HAP-1 (cell line): ENCODE results near the gene HOXA13.
A peak's percentile ranks its signal among the peaks of the same experiment; 100 is the strongest.

Experiments
- DNase-seq, 2 experiments: peaks; one replicate each; pipeline ENCODE4 v3.0.0-alpha.2; 2016 to 2020; ENCODE audit warnings: low spot score in 2 of 2
- H3K27me3 ChIP-seq: fragments of 250-450 bp; sonication (Bioruptor Pico); 2 replicates; pipeline ENCODE4 v1.5.1; 2020; ENCODE audit warnings: low read depth, mild to moderate bottlenecking, moderate library complexity
- H3K36me3 ChIP-seq: fragments of 250-450 bp; sonication (Bioruptor Pico); replicated peaks from 2 replicates; pipeline ENCODE4 v1.5.1; 2020; ENCODE audit warnings: mild to moderate bottlenecking
- H3K4me1 ChIP-seq: fragments of 250-450 bp; sonication (Bioruptor Pico); 2 replicates; pipeline ENCODE4 v1.5.1; 2020; ENCODE audit warnings: mild to moderate bottlenecking
- H3K4me3 ChIP-seq: fragments of 250-450 bp; sonication (Bioruptor Pico); 2 replicates; pipeline ENCODE4 v1.5.1; 2020; ENCODE audit warnings: mild to moderate bottlenecking, moderate library complexity
- H3K9me3 ChIP-seq: fragments of 250-450 bp; sonication (Bioruptor Pico); 2 replicates; pipeline ENCODE4 v1.5.1; 2020; ENCODE audit warnings: mild to moderate bottlenecking, moderate library complexity
- in situ Hi-C: fragments of 300-500 bp; cut with MboI; formaldehyde crosslinking; loops from 3 replicates; pipeline ENCODE4 v1.14.3; 2020; ENCODE audit warnings: low sequenced_read_pairs, inconsistent platforms, mixed read lengths

Gene HOXA13

GRCh38 chr7:27166531-27167505 is 33.1 kb downstream of the HOXA13 start:
- DNase-seq, result peak; percentile 73 to 76
- Histone ChIP-seq H3K36me3 (peaks cover 52% of the 10 kb centered on the region), H3K9me3 (no peaks in the 10 kb centered on the region), H3K4me3 (peak overlapping the region; percentile 70), H3K27me3 (no peaks in the 10 kb centered on the region), H3K4me1 (peaks cover 3% of the 10 kb centered on the region; the same call in 1 of the 2 replicates)
- in situ Hi-C loops, result loop anchor here (25.0 kb wide), 1 partner anchor 955 kb away; the partner anchor contains the start of genes CBX3 and HNRNPA2B1

- peaks cover 48% of the 10 kb centered on the region for H3K36me3 ChIP-seq
- H3K4me1 ChIP-seq, result 0 out of 2 replicates have a peak, but pooled peaks cover 3% of the 10 kb centered on the region
- no peaks in the 10 kb centered on the region for H3K27me3 ChIP-seq
- H3K9me3 ChIP-seq, result no peaks in the 10 kb centered on the region
- DNase-seq, result peak; percentile 73 to 76
- peak overlapping the region; percentile 70 for H3K4me3 ChIP-seq
- in situ Hi-C loops, result loop anchor here (25.0 kb wide), 1 partner anchor 954 kb away; the partner anchor contains the start of genes CBX3 and HNRNPA2B1
Observed at GRCh38 chr7:27165996-27166530, 33.8 kb downstream of the HOXA13 start.

- Histone ChIP-seq H3K27me3 (no peaks in the 10 kb centered on the region), H3K4me1 (0 out of 2 replicates have a peak, but pooled peaks cover 3% of the 10 kb centered on the region), H3K4me3 (peak within 1 kb of the TSS; percentile 70), H3K36me3 (peaks cover 48% of the 10 kb centered on the region), H3K9me3 (no peaks in the 10 kb centered on the region)
- DNase-seq, result peak; percentile 91 to 94
- in situ Hi-C loops, result loop anchor here (25.0 kb wide), 1 partner anchor 953 kb away; the partner anchor contains the start of genes CBX3 and HNRNPA2B1
Observed at GRCh38 chr7:27165089-27165995, 34.5 kb downstream of the HOXA13 start, which contains the start of gene HOXA9. TSS of gene HOXA9 (minus strand) at chr7:27165537. CDS start at chr7:27165457, 80 bp downstream.

GRCh38 chr7:27164367-27165088 is 35.4 kb downstream of the HOXA13 start:
- H3K27me3 ChIP-seq, result no peaks in the 10 kb centered on the region

GRCh38 chr7:27164045-27164366 is 35.9 kb downstream of the HOXA13 start:
- H3K9me3 ChIP-seq, result no peaks in the 10 kb centered on the region
- no peak for DNase-seq
- H3K4me3 ChIP-seq, result peak overlapping the region; percentile 70
- H3K4me1 ChIP-seq, result peaks cover 14% of the 10 kb centered on the region
- peaks cover 42% of the 10 kb centered on the region for H3K36me3 ChIP-seq
- H3K27me3 ChIP-seq, result no peaks in the 10 kb centered on the region
- in situ Hi-C loops, result loop anchor here (25.0 kb wide), 1 partner anchor 952 kb away; the partner anchor contains the start of genes CBX3 and HNRNPA2B1

More at GRCh38 chr7:27164367-27165088, 35.4 kb downstream of the HOXA13 start:
- peaks cover 8% of the 10 kb centered on the region for H3K4me1 ChIP-seq
- H3K4me3 ChIP-seq, result peak overlapping the region; percentile 70
- DNase-seq, result peak; percentile 26 to 71
- peaks cover 47% of the 10 kb centered on the region for H3K36me3 ChIP-seq
- no peaks in the 10 kb centered on the region for H3K9me3 ChIP-seq
- in situ Hi-C loops, result loop anchor here (25.0 kb wide), 1 partner anchor 952 kb away; the partner anchor contains the start of genes CBX3 and HNRNPA2B1

- Histone ChIP-seq H3K4me1 (peaks cover 19% of the 10 kb centered on the region), H3K4me3 (peak overlapping the region; percentile 70), H3K27me3 (no peaks in the 10 kb centered on the region), H3K36me3 (peaks cover 37% of the 10 kb centered on the region), H3K9me3 (no peaks in the 10 kb centered on the region)
- peak in 1 of 2 experiments; percentile 53 for DNase-seq
- in situ Hi-C loops, result loop anchor here (25.0 kb wide), 1 partner anchor 951 kb away; the partner anchor contains the start of genes CBX3 and HNRNPA2B1
Observed at GRCh38 chr7:27163288-27164044, 36.4 kb downstream of the HOXA13 start.

GRCh38 chr7:27162561-27163287 is 37.2 kb downstream of the HOXA13 start:
- Histone ChIP-seq H3K4me1 (peaks cover 25% of the 10 kb centered on the region), H3K27me3 (no peaks in the 10 kb centered on the region), H3K9me3 (no peaks in the 10 kb centered on the region), H3K36me3 (peaks cover 33% of the 10 kb centered on the region), H3K4me3 (peak overlapping the region; percentile 70)
- in situ Hi-C loops, result loop anchor here (25.0 kb wide), 1 partner anchor 950 kb away; the partner anchor contains the start of genes CBX3 and HNRNPA2B1
- DNase-seq, result peak in 1 of 2 experiments; percentile 60

GRCh38 chr7:27161721-27162560 is 38.0 kb downstream of the HOXA13 start:
- in situ Hi-C loops, result loop anchor here (25.0 kb wide), 1 partner anchor 950 kb away; the partner anchor contains the start of genes CBX3 and HNRNPA2B1
- Histone ChIP-seq H3K36me3 (peaks cover 30% of the 10 kb centered on the region), H3K4me1 (peaks cover 30% of the 10 kb centered on the region), H3K4me3 (peak overlapping the region; percentile 70), H3K27me3 (no peaks in the 10 kb centered on the region), H3K9me3 (no peaks in the 10 kb centered on the region)
- DNase-seq, result peak; percentile 42 to 58

GRCh38 chr7:27161214-27161720 is 38.6 kb downstream of the HOXA13 start:
- peak overlapping the region; percentile 70 for H3K4me3 ChIP-seq
- peaks cover 30% of the 10 kb centered on the region for H3K4me1 ChIP-seq
- peak; percentile 50 to 74 for DNase-seq
- H3K36me3 ChIP-seq, result peaks cover 30% of the 10 kb centered on the region
- in situ Hi-C loops, result loop anchor here (25.0 kb wide), 1 partner anchor 949 kb away; the partner anchor contains the start of genes CBX3 and HNRNPA2B1
- no peaks in the 10 kb centered on the region for H3K27me3 ChIP-seq
- H3K9me3 ChIP-seq, result no peaks in the 10 kb centered on the region

GRCh38 chr7:27160546-27161213 is 39.2 kb downstream of the HOXA13 start:
- peaks cover 30% of the 10 kb centered on the region for H3K4me1 ChIP-seq
- peak overlapping the region; percentile 70 for H3K4me3 ChIP-seq
- no peaks in the 10 kb centered on the region for H3K27me3 ChIP-seq
- in situ Hi-C loops, result loop anchor here (25.0 kb wide), 1 partner anchor 948 kb away; the partner anchor contains the start of genes CBX3 and HNRNPA2B1
- DNase-seq, result peak; percentile 84 to 94
- no peaks in the 10 kb centered on the region for H3K9me3 ChIP-seq
- peaks cover 30% of the 10 kb centered on the region for H3K36me3 ChIP-seq
